NB4 (cell line): ENCODE data around the gene GALNT17.

Experiments used
- DNase-seq: peaks from one replicate; pipeline ENCODE4 v3.0.0; 2010; ENCODE audit warnings: low read depth
- H3K4me3 ChIP-seq: one replicate; pipeline ENCODE4 v1.5.1; 2011; ENCODE audit warnings: mild to moderate bottlenecking, low read depth, low read length, moderate library complexity
- CTCF ChIP-seq: IDR thresholded peaks from one replicate; pipeline ENCODE4 v1.5.1; 2012; ENCODE audit warnings: low read depth, low read length
- MAX ChIP-seq: IDR thresholded peaks from 2 replicates; pipeline ENCODE4 v1.6.1; 2011; ENCODE audit warnings: low read depth, low read length
- MYC ChIP-seq: IDR thresholded peaks from 2 replicates; pipeline ENCODE4 v1.6.1; 2011; ENCODE audit warnings: low read depth, low read length
- POLR2A ChIP-seq: IDR thresholded peaks from 2 replicates; pipeline ENCODE4 v1.6.1; 2011; ENCODE audit warnings: mild to moderate bottlenecking; ENCODE audit not compliant: insufficient read length; ENCODE audit errors: extremely low read depth

GALNT17 gene

GRCh38 chr7:71754828-71755227, 622.9 kb downstream of the GALNT17 start:
- H3K4me3 ChIP-seq: no peak overlapping the region
- TF ChIP-seq CTCF: no peak
- no peak for TF ChIP-seq MYC
- no peak for TF ChIP-seq MAX
- no peak for TF ChIP-seq POLR2A
- no peak for DNase-seq

GRCh38 chr7:71761336-71761735, 629.4 kb downstream of the GALNT17 start:
- TF ChIP-seq CTCF (no peak), MYC (no peak), MAX (no peak), POLR2A (no peak)
- no peak overlapping the region for H3K4me3 ChIP-seq
- DNase-seq: no peak
